ENCODE data around the gene RAD51AP1. TPM values are rescaled to one million over a fixed set of nuclear protein-coding genes. Genes with fewer than 3 reads are reported as not detected.

The RAD51AP1 gene
- total and polyA plus RNA-seq, 9 donors = 0.53 to 3.4 (median 1.6) TPM

- intact Hi-C loops (cut with DNase I) = no loop called here
- Histone ChIP-seq H3K27me3 (no peaks in the 10 kb centered on the region), H3K4me1 (ENCODE audit: insufficient read depth) (no peaks in the 10 kb centered on the region), H3K36me3 (no peaks in the 10 kb centered on the region), H3K4me3 (no peak overlapping the region), H3K27ac (no peak overlapping the region), H3K9me3 (no peaks in the 10 kb centered on the region)
- no peak for DNase-seq
- 96 to 98% (median 98%) methylated on average over 1 of the region's 1 CpG for WGBS, 3 donors
- TF ChIP-seq EP300 (IDR thresholded peaks at IDR 0.05) (no peak), POLR2A (IDR thresholded peaks at IDR 0.05) (no peak), CTCF (IDR thresholded peaks at IDR 0.05) (no peak)
Measured at GRCh38 chr12:4496145-4496838, 42.4 kb upstream of the RAD51AP1 start.

- Histone ChIP-seq H3K9me3 (no peaks in the 10 kb centered on the region), H3K4me1 (ENCODE audit: insufficient read depth) (no peaks in the 10 kb centered on the region), H3K4me3 (no peak overlapping the region), H3K27me3 (no peaks in the 10 kb centered on the region), H3K27ac (no peak overlapping the region), H3K36me3 (no peaks in the 10 kb centered on the region)
- TF ChIP-seq POLR2A (IDR thresholded peaks at IDR 0.05) = no peak
- no peak for TF ChIP-seq CTCF (IDR thresholded peaks at IDR 0.05)
- no peak for TF ChIP-seq EP300 (IDR thresholded peaks at IDR 0.05)
- no peak for DNase-seq
- intact Hi-C loops (cut with DNase I) = no loop called here
- WGBS, 3 donors = 93 to 100% (median 99%) methylated on average over 1 of the region's 1 CpG
Measured at GRCh38 chr12:4499186-4499585, 39.5 kb upstream of the RAD51AP1 start.

- Histone ChIP-seq H3K36me3 (no peaks in the 10 kb centered on the region), H3K27ac (no peak overlapping the region), H3K4me3 (no peak overlapping the region), H3K4me1 (ENCODE audit: insufficient read depth) (no peaks in the 10 kb centered on the region), H3K9me3 (no peaks in the 10 kb centered on the region), H3K27me3 (no peaks in the 10 kb centered on the region)
- no peak for DNase-seq
- 96 to 99% (median 96%) methylated on average over 1 of the region's 1 CpG for WGBS, 3 donors
- no peak for TF ChIP-seq POLR2A (IDR thresholded peaks at IDR 0.05)
- TF ChIP-seq EP300 (IDR thresholded peaks at IDR 0.05) = no peak
- TF ChIP-seq CTCF (IDR thresholded peaks at IDR 0.05) = no peak
- intact Hi-C loops (cut with DNase I) = no loop called here
Measured at GRCh38 chr12:4505376-4505986, 33.2 kb upstream of the RAD51AP1 start.

GRCh38 chr12:4506430-4506829 lies 32.3 kb upstream of the RAD51AP1 start:
- Histone ChIP-seq H3K27ac (no peak overlapping the region), H3K4me1 (ENCODE audit: insufficient read depth) (no peaks in the 10 kb centered on the region), H3K36me3 (no peaks in the 10 kb centered on the region), H3K27me3 (no peaks in the 10 kb centered on the region), H3K4me3 (no peak overlapping the region), H3K9me3 (no peaks in the 10 kb centered on the region)
- 76 to 81% (median 81%) methylated on average over 3 of the region's 3 CpGs for WGBS, 3 donors
- no peak for DNase-seq
- intact Hi-C loops (cut with DNase I) = no loop called here
- TF ChIP-seq POLR2A (IDR thresholded peaks at IDR 0.05) (no peak), EP300 (IDR thresholded peaks at IDR 0.05) (no peak), CTCF (IDR thresholded peaks at IDR 0.05) (no peak)

All from ovary (tissue), 9 donors.